Measurements from ENCODE around the gene DNMBP.

DNA sequence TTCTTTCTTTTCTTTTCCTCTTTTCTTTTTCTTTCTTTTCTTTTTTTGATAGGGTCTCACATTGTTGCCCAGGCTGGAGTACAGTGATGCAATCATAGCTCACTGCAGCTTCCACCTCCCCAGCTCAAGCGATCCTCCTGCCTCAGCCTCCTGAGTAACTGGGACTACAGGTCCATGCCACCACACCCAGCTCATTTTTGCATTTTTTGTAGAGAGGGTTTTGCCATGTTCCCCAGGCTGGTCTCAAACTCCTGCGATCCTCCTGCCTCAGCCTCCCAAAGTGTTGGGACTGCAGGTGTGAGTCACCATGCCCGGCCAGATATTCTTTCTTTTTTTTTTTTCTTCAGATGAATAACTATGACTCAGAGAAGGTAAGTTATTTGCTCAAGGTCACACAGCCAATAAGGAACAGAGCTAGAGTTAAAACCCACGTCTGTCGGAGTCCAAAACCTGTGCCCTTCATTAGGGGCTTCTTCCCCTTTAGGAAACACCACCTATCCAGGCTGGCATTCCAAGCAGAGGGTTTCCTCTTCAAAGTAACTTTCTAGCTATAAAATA lies 28.1 kb upstream of the DNMBP start:
- TF ChIP-seq, protein P1, sequence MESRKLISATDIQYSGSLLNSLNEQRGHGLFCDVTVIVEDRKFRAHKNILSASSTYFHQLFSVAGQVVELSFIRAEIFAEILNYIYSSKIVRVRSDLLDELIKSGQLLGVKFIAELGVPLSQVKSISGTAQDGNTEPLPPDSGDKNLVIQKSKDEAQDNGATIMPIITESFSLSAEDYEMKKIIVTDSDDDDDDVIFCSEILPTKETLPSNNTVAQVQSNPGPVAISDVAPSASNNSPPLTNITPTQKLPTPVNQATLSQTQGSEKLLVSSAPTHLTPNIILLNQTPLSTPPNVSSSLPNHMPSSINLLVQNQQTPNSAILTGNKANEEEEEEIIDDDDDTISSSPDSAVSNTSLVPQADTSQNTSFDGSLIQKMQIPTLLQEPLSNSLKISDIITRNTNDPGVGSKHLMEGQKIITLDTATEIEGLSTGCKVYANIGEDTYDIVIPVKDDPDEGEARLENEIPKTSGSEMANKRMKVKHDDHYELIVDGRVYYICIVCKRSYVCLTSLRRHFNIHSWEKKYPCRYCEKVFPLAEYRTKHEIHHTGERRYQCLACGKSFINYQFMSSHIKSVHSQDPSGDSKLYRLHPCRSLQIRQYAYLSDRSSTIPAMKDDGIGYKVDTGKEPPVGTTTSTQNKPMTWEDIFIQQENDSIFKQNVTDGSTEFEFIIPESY (IDR thresholded peaks at IDR 0.05; ENCODE audit: extremely low read depth, insufficient replicate concordance, low read length), result no peak
- TF ChIP-seq, protein P2, sequence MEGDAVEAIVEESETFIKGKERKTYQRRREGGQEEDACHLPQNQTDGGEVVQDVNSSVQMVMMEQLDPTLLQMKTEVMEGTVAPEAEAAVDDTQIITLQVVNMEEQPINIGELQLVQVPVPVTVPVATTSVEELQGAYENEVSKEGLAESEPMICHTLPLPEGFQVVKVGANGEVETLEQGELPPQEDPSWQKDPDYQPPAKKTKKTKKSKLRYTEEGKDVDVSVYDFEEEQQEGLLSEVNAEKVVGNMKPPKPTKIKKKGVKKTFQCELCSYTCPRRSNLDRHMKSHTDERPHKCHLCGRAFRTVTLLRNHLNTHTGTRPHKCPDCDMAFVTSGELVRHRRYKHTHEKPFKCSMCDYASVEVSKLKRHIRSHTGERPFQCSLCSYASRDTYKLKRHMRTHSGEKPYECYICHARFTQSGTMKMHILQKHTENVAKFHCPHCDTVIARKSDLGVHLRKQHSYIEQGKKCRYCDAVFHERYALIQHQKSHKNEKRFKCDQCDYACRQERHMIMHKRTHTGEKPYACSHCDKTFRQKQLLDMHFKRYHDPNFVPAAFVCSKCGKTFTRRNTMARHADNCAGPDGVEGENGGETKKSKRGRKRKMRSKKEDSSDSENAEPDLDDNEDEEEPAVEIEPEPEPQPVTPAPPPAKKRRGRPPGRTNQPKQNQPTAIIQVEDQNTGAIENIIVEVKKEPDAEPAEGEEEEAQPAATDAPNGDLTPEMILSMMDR (IDR thresholded peaks at IDR 0.05 in 2 of 3, conservative IDR thresholded peaks at IDR 0.05 in 1 of 3; ENCODE audit: borderline replicate concordance in 1 of 3, insufficient read depth in 1 of 3, low read depth in 2 of 3, low read length in 2 of 3), result no peak
- TF ChIP-seq SIN3A (IDR thresholded peaks at IDR 0.05; ENCODE audit: low read depth), result no peak
- TF ChIP-seq POLR2A (IDR thresholded peaks at IDR 0.05; ENCODE audit: borderline replicate concordance, extremely low read depth, insufficient read depth, insufficient read length), result no peak
- TF ChIP-seq SP1 (IDR thresholded peaks at IDR 0.05; ENCODE audit: low read depth), result no peak
